HepG2 (cell line): ENCODE results near the gene GHR. TPM values are rescaled to one million over a fixed set of nuclear protein-coding genes. Genes with fewer than 3 reads are reported as not detected.

ENCODE experiments used
- ARID5B ChIP-seq: IDR thresholded peaks from 2 replicates; pipeline ENCODE4 v1.4.0; 2020; ENCODE audit warnings: mild to moderate bottlenecking, missing genetic modification reagents
- CEBPB ChIP-seq: IDR thresholded peaks from 2 replicates; pipeline ENCODE4 v1.6.1; 2011; ENCODE audit warnings: low read depth, low read length, improper control_type of control experiment, borderline replicate concordance
- ERF ChIP-seq: IDR thresholded peaks from 2 replicates; pipeline ENCODE4 v1.6.1; 2018; ENCODE audit warnings: missing biosample characterization, missing genetic modification reagents
- HNRNPUL1 ChIP-seq: fragments of 200-400 bp; formaldehyde crosslinking; IDR thresholded peaks from 2 replicates; pipeline ENCODE4 v1.6.1; 2017; ENCODE audit warnings: low read depth, mild to moderate bottlenecking, low read length, moderate library complexity
- HOXA7 ChIP-seq: sonication (generic); formaldehyde crosslinking; IDR thresholded peaks from 2 replicates; pipeline ENCODE4 v1.8.1; 2022; ENCODE audit warnings: mild to moderate bottlenecking, missing genetic modification reagents, moderate library complexity
- KAT2B ChIP-seq: fragments of 150-350 bp; IDR thresholded peaks from 2 replicates; pipeline ENCODE4 v1.6.1; 2014; ENCODE audit warnings: low read depth, low read length, borderline replicate concordance
- MBNL3 ChIP-seq: fragments of 250-450 bp; sonication (Bioruptor Pico); conservative IDR thresholded peaks from 2 replicates; pipeline ENCODE4 v1.8.0; 2022; ENCODE audit warnings: mild to moderate bottlenecking, inconsistent platforms
- MED13 ChIP-seq: sonication (generic); formaldehyde crosslinking; IDR thresholded peaks from 2 replicates; pipeline ENCODE4 v1.5.0; 2020; ENCODE audit warnings: missing genetic modification reagents
- NCOA2 ChIP-seq: sonication (generic); formaldehyde crosslinking; IDR thresholded peaks from 2 replicates; pipeline ENCODE4 v1.8.0; 2022; ENCODE audit warnings: inconsistent platforms
- SKI ChIP-seq: fragments of 450-650 bp; IDR thresholded peaks from one replicate; pipeline ENCODE4 v1.6.1; 2018; ENCODE audit warnings: mild to moderate bottlenecking; ENCODE audit not compliant: partially characterized antibody
- SOX5 ChIP-seq: IDR thresholded peaks from 2 replicates; pipeline ENCODE4 v1.6.1; 2016; ENCODE audit warnings: borderline replicate concordance
- U2AF2 ChIP-seq: fragments of 200-400 bp; formaldehyde crosslinking; IDR thresholded peaks from 2 replicates; pipeline ENCODE4 v1.6.1; 2017; ENCODE audit warnings: low read depth, mild to moderate bottlenecking, low read length
- ZNF101 ChIP-seq: sonication (generic); formaldehyde crosslinking; IDR thresholded peaks from 2 replicates; pipeline ENCODE4 v1.4.0; 2020; ENCODE audit warnings: mild to moderate bottlenecking, low read depth, missing genetic modification reagents, borderline replicate concordance
- ZNF44 ChIP-seq: sonication (generic); formaldehyde crosslinking; IDR thresholded peaks from 2 replicates; pipeline ENCODE4 v1.5.1; 2020; ENCODE audit warnings: mild to moderate bottlenecking, missing genetic modification reagents
- ZNF775 ChIP-seq: sonication (generic); formaldehyde crosslinking; IDR thresholded peaks from 2 replicates; pipeline ENCODE4 v1.4.0; 2020; ENCODE audit warnings: missing genetic modification reagents, mild to moderate bottlenecking, moderate library complexity, borderline replicate concordance
- ZSCAN5A ChIP-seq: sonication (generic); formaldehyde crosslinking; IDR thresholded peaks from 2 replicates; pipeline ENCODE4 v1.8.0; 2022; ENCODE audit warnings: mild to moderate bottlenecking, missing genetic modification reagents, borderline replicate concordance
- polyA plus RNA-seq, 8 experiments: library from polyadenylated mRNA; depleted of rRNA in 3 of 8; stranded (reverse) in 7 of 8; unstranded in 1 of 8; fragments of >200 nt; fragmentation: Illumina TruSeq in 4 of 8; extraction: Trizol in 4 of 8; gene quantifications; 2 replicates each; pipeline versions ENCODE4 v1.2.1 to v1.2.3, GENCODE V29; 2011 to 2016; ENCODE audit warnings: low read depth in 4 of 8, missing spikeins in 1 of 8, mixed read lengths in 1 of 8; ENCODE audit not compliant: insufficient read depth in 1 of 8
- total RNA-seq, 5 experiments: library from RNA; depleted of rRNA; stranded (reverse); fragments of >200 nt; fragmentation: Illumina TruSeq; extraction: Trizol; gene quantifications; 2 replicates each; pipeline ENCODE4 v1.2.3, GENCODE V29; 2016; ENCODE audit warnings: low read depth in 1 of 5
- TF ChIP-seq, protein P1 (sequence below): sonication (generic); formaldehyde crosslinking; IDR thresholded peaks from 2 replicates; pipeline ENCODE4 v1.5.0; 2020; ENCODE audit warnings: missing genetic modification reagents
- TF ChIP-seq, protein P2 (sequence below): sonication (generic); formaldehyde crosslinking; IDR thresholded peaks from 2 replicates; pipeline ENCODE4 v1.9.0; 2021; ENCODE audit warnings: missing genetic modification reagents, borderline replicate concordance
- TF ChIP-seq, protein P3 (sequence below): sonication (generic); formaldehyde crosslinking; IDR thresholded peaks from 2 replicates; pipeline ENCODE4 v1.4.0; 2020; ENCODE audit warnings: mild to moderate bottlenecking, missing genetic modification reagents, borderline replicate concordance

GHR gene
- total and polyA plus RNA-seq, 2 of the 13 experiments (the other 11 are each of a cell fraction or from before 2014, with no cell fraction given) = 0.07 TPM; not detected in 1

DNA sequence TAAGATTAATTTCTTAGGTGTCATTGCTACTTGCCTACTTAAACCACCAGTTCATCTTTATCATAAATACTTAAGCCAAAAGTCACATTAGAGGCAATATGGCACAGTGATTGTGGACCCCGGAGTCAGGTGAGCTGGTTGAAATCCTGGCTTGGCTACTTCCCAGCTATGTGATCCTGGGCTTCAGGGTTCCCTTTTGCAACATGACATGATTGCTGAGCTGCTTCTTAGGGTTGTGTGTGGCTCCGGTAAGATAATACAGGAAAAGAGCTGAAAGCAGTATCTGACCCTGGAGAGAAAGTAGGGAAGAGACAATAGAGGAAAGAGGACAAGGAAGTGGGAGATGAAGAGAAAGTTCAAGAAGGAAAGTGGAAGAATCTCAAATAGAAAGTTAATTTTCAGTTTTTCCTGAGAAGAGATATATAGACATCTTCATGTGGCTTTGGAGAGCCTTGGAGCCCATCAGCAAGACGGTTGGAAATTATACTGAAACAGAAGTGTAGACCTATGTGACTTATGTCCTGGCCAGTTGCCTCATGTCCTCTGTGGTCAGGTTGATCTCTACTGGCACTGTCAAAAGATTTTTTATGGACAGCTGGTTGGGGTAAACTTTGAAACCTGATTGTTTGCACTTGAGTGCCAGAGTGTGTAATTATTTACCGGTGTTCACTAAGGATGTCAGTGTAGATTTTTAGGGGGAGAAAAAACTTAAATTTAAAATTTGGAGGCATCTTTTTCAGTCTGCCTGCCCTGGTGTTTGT, 93.2 kb downstream of the GHR start (continued):
- TF ChIP-seq HOXA7 (no peak), ARID5B (CRISPR knock-in tag) (peak; percentile 55; the same call in 1 of the 2 replicates), ZNF44 (no peak), MED13 (CRISPR knock-in tag) (no peak), ZNF775 (CRISPR knock-in tag) (no peak), CEBPB (peak; percentile 43; the same call in 1 of the 2 replicates), SOX5 (CRISPR knock-in tag) (no peak), MBNL3 (no peak), KAT2B (no peak), NCOA2 (no peak), HNRNPUL1 (0 out of 2 replicates have a peak, but pooled peaks have one; percentile 42), ERF (CRISPR knock-in tag) (no peak), ZNF101 (CRISPR knock-in tag) (no peak), ZSCAN5A (CRISPR knock-in tag) (no peak), U2AF2 (no peak), SKI (no peak)
- TF ChIP-seq, protein P1, sequence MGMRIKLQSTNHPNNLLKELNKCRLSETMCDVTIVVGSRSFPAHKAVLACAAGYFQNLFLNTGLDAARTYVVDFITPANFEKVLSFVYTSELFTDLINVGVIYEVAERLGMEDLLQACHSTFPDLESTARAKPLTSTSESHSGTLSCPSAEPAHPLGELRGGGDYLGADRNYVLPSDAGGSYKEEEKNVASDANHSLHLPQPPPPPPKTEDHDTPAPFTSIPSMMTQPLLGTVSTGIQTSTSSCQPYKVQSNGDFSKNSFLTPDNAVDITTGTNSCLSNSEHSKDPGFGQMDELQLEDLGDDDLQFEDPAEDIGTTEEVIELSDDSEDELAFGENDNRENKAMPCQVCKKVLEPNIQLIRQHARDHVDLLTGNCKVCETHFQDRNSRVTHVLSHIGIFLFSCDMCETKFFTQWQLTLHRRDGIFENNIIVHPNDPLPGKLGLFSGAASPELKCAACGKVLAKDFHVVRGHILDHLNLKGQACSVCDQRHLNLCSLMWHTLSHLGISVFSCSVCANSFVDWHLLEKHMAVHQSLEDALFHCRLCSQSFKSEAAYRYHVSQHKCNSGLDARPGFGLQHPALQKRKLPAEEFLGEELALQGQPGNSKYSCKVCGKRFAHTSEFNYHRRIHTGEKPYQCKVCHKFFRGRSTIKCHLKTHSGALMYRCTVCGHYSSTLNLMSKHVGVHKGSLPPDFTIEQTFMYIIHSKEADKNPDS = no peak
- TF ChIP-seq, protein P2, sequence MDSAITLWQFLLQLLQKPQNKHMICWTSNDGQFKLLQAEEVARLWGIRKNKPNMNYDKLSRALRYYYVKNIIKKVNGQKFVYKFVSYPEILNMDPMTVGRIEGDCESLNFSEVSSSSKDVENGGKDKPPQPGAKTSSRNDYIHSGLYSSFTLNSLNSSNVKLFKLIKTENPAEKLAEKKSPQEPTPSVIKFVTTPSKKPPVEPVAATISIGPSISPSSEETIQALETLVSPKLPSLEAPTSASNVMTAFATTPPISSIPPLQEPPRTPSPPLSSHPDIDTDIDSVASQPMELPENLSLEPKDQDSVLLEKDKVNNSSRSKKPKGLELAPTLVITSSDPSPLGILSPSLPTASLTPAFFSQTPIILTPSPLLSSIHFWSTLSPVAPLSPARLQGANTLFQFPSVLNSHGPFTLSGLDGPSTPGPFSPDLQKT (CRISPR knock-in tag) = no peak
- TF ChIP-seq, protein P3, sequence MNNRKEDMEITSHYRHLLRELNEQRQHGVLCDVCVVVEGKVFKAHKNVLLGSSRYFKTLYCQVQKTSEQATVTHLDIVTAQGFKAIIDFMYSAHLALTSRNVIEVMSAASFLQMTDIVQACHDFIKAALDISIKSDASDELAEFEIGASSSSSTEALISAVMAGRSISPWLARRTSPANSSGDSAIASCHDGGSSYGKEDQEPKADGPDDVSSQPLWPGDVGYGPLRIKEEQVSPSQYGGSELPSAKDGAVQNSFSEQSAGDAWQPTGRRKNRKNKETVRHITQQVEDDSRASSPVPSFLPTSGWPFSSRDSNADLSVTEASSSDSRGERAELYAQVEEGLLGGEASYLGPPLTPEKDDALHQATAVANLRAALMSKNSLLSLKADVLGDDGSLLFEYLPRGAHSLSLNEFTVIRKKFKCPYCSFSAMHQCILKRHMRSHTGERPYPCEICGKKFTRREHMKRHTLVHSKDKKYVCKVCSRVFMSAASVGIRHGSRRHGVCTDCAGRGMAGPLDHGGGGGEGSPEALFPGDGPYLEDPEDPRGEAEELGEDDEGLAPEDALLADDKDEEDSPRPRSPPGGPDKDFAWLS (CRISPR knock-in tag) = no peak
